Inferior parietal cortex (tissue), 1 donor: Measurements from ENCODE around the gene C3orf20.
"Not testable (repeated sequence)": the region's sequence is repeated elsewhere in the genome, so short reads cannot be mapped to it uniquely, and the experiment has no call there.

Experiments
- DNase-seq: peaks from one replicate; pipeline ENCODE4 v3.0.0-alpha.2; 2016; ENCODE audit errors: extremely low spot score

Gene C3orf20

DNA sequence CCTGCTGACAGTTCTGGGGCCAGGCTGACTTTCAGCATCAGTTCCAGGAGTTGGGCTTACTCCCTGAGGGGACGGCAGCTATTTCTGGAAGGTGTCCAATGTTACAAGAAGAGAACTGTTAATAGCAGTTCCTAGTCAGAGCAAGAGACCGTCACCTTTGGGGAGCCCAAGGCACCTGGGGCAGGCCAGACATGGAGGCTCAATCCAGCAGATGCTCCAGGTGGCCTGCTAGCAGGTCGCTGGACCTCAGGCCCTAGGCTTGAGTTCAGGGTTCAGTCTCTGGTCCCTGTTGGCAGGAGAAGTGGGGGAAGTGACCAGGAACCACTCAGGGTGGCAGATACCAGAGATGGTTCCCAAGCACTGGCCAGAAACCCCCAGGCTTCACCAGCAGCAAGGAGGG is 25.9 kb downstream of the C3orf20 start:
- DNase-seq, result no peak

DNA sequence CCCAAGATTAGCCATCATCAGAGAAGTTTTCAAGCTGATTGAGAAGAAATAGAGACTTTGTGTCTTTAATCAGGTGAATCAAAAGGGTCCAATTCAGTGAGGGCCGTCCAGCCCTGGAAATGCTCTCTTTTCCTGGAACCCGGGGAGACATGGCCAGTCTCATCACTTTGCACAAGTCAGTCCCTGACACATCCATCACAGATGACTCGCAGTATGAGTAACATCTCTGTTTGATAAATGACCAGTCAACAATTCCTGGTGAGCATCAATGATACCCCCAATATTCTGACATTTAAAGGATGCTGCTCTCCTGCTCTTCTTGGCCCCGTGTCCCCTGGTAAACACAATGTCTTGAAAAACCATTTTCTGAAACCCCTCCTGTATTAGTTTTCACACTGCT is 26.7 kb downstream of the C3orf20 start:
- no peak for DNase-seq

DNA sequence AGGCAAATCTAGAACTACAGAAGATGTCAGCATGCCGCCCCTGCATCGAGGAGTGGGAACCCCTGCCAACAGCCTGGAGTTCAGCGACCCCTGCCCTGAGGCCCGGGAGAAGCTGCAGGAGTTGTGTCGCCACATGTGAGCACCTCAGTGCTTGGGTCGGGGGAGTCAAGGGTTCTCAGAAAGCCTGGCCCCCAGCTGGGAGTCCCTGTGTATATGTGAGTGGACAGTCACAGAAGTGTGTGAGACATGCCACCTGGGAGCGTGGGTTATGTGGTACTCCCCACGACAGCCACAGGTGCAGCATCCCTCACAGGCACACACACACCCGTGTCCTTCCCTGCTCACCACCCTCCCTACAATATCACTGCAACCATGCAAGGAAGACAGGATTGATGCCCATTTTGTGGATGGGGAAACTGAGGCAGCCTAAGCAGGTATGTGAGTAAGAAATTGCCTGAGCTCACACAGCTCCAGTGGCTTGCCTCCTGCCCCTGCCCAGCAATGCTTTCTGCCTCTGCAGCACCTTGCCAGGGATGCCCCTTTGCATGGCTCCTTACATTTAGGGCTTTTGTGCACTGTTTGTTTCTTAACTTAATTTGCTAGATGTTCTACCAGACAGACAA is 28.3 kb downstream of the C3orf20 start:
- no peak for DNase-seq

DNA sequence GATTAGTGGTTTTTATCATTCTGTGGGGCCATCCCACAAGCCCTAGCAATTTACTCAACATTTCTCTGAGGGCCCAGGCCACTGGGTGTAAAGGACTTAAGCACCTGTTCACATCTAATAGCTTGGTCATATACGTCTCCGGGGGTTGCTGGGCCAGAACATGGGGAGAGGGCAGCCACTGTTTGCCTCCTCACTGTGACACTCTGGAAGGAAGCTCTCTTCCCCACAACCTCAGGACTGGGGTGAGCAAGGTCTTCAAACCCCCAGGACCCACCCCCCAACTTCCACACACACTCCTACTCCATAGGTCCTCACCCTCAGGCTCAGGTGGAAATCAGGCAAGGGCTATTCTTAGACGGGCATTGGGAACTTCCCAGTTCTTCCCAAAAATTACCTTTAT is 28.9 kb downstream of the C3orf20 start:
- DNase-seq, result no peak

DNA sequence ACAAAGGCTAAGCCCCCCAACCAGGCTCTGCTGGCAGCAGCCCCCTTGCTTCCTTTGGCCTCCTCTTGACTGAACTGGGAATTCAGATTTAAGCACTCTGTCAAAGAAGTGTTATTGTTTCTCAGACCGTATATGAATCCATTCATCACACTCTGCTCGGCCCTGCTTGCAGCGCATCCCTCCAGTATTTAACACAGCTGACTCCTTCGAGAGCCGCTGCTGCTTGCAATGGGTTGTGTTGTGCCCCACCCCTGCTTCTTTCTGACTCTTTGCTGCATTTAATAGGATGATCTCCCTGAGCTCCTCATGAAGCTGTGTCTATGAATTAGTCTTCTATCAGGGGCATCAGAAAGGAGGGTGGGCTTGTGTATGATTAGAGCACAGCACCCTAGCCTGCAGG is 31.2 kb downstream of the C3orf20 start:
- no peak for DNase-seq

GRCh38 chr3:14716591-14716990 is 41.6 kb downstream of the C3orf20 start:
- DNase-seq, result no peak

- no peak for DNase-seq
Observed at GRCh38 chr3:14717307-14717706, 42.4 kb downstream of the C3orf20 start.

GRCh38 chr3:14718539-14718938 is 43.6 kb downstream of the C3orf20 start:
- no peak for DNase-seq

- no peak for DNase-seq
Observed at GRCh38 chr3:14719006-14719405, 44.1 kb downstream of the C3orf20 start.

DNA sequence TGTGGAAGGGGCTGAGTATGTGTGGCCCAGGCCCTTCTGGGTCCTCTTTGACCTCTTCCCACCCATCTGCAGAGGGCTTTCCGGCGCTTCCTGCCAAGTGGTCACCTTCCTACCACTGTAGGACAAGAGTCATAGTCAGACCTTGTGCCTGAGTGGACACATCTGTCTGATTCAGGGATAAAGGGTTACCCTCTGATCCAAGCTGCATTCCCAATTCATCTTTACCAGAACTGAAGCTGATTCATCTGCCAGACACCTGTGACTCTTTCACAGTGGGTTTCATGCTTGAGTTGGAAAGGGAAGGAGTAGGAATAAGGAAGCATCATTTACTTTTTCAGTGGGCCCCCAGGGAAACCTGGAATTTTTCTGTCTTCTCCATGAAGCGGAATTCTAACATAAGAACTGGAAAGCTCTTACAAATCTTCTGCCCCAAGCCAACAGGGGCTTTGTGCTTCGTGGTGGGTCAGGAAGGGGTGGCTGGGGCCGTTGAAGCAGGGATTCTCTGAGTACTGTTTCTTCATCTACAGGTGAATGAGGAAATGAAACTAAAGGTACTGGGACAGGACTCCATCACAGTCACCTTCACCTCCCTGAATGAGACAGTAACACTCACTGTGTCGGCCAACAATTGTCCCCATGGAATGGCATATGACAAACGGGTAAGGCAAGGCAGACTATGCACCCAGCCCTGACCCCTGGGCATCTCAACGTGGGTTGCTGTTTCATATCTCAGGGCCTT is 46.4 kb downstream of the C3orf20 start:
- no peak for DNase-seq

DNA sequence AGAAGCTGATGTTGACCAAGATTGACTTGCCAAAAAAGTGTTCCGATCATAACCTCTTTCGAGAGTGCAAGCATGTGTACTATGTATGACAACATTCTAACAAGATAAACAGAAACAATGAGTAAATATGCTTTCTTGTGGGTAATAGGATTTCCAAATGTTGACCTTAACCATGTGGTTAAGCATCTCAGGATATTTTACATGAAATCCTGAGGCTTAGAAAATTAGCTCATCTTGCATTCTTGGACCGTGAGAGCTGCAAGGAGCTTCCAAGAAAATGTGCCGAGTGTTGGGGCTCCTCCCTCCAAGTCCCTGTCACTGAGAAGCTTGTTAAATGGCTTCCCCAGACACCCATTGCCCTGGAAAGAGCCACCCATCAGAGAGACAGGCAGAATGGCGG is 50.1 kb downstream of the C3orf20 start:
- no peak for DNase-seq

- DNase-seq, result no peak
Observed at GRCh38 chr3:14725564-14726440, 50.9 kb downstream of the C3orf20 start.

DNA sequence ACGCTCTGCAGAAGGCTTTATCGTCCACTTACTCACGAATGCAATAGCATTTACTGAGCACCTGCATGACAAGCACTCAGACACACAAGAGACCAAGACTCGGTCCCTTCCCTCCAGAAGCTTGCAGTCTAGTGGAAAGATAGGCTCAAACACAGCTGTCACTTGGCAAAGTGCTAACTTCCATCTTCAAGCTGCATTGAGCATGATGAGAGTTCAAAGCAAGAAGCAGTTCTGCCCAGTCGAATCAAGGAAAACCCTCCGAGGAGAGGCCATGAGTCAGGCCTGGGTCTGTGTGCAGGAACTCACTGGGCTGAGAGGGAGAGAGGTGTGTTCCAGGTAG is 51.5 kb downstream of the C3orf20 start:
- DNase-seq, result no peak

GRCh38 chr3:14728113-14728512 is 53.2 kb downstream of the C3orf20 start:
- DNase-seq, result no peak

DNA sequence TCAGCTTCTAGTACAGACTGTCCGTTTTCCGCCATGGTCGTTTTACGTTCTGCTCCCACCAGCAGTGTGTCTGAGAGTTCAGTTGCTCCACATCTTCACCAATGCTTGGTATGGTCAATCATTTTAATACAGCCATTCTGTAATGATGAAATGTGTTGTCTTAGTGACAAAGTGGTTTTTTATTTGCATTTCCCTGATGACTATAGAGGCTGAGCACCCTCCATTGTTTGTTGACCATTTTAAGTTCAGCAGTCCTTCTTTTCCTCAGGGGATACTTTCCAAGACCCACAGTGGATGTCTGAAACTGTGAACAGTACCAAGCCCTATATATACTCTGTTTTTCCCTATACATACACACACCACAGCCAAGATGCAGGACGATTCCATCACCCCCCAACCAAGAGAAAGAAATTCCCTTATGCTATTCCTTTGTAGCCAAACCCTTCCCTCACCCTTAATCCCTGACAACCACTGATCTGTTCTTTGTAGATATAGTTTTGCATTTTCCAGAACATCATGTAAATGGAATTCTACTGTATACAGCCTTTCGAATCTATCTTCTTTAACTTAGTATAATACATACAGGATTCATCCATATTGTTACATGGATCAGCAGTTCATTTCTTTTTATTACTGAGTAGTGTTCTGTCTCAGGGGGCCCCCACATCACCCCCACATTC is 55.9 kb downstream of the C3orf20 start:
- DNase-seq, result no peak

- DNase-seq, result no peak
Observed at GRCh38 chr3:14740983-14741382, 66.0 kb downstream of the C3orf20 start.

GRCh38 chr3:14741510-14741909 is 66.6 kb downstream of the C3orf20 start:
- no peak for DNase-seq

DNA sequence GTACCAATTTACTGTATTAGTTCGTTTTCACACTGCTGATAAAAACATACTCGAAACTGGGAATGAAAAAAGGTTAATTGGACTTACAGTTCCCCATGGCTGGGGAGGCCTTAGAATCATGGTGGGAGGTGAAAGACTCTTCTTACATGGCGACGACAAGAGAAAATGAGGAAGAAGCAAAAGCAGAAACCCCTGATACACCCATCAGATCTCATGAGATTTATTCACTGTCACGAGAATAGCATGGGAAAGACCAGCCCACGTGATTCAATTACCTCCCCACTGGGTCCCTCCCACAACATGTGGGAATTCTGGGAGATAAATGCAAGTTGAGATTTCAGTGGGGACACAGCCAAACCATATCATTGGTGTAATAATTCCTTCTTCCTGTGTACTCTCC is 69.6 kb downstream of the C3orf20 start:
- DNase-seq, result no peak

DNA sequence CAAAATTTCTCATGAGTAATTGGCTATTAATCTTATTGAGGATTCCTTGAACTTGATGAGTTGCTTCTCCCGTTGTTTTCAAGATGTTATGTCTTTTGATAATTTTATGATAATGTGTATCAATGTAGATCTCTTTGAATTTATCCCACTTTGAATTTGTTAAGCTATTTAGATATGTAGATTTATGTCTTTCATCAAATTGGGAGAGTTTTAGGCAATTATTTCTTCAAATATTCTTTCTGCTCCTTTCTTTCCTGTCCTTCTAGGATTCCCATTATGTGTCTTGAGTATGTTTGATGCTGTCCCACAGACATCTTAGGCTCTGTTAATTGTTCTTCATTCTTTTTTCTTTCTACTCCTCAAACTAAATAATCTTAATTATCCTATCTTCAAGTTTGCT is 75.7 kb downstream of the C3orf20 start:
- no peak for DNase-seq

GRCh38 chr3:14752979-14753378 is 78.0 kb downstream of the C3orf20 start:
- not testable (repeated sequence) for DNase-seq

- no peak for DNase-seq
Observed at GRCh38 chr3:14757153-14757700, 82.3 kb downstream of the C3orf20 start.

DNA sequence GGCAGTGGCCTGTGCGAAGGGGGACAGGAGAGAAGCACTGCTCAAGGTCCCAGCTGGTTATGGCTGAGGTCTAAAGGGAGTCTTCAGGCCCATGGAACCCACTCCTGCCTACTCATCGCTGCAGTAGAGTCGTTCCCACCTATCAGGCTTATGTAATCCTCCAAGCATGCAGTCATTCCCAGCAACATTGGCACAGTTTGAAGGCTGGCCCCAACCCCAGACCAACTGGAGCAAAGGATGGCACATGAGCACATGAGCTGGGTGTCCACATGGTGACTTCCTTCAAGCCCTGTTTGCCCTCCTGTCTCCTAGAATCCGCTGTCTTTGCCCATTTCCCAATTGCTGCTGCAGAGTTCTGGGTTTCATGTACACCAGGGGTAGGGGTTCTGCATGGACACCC is 83.4 kb downstream of the C3orf20 start:
- DNase-seq, result no peak
